Lower leg skin (tissue), 3 donors: ENCODE results near the gene PCSK6.

ENCODE experiments used
- POLR2A ChIP-seq, 2 donors: fragments of 450-650 bp; IDR thresholded peaks; one replicate each; pipeline ENCODE4 v1.6.1; 2016 to 2017; ENCODE audit warnings: antibody characterized with exemption in 2 of 2, mild to moderate bottlenecking in 1 of 2, moderate library complexity in 1 of 2
- TF ChIP-seq, protein P1 (sequence below), 3 donors: fragments of 450-650 bp; IDR thresholded peaks; one replicate each; pipeline ENCODE4 v1.5.1; 2016; ENCODE audit warnings: antibody characterized with exemption in 3 of 3, mild to moderate bottlenecking in 3 of 3, moderate library complexity in 2 of 3

GRCh38 chr15:101256757-101257156 is 232.8 kb downstream of the PCSK6 start:
- TF ChIP-seq, protein P1, sequence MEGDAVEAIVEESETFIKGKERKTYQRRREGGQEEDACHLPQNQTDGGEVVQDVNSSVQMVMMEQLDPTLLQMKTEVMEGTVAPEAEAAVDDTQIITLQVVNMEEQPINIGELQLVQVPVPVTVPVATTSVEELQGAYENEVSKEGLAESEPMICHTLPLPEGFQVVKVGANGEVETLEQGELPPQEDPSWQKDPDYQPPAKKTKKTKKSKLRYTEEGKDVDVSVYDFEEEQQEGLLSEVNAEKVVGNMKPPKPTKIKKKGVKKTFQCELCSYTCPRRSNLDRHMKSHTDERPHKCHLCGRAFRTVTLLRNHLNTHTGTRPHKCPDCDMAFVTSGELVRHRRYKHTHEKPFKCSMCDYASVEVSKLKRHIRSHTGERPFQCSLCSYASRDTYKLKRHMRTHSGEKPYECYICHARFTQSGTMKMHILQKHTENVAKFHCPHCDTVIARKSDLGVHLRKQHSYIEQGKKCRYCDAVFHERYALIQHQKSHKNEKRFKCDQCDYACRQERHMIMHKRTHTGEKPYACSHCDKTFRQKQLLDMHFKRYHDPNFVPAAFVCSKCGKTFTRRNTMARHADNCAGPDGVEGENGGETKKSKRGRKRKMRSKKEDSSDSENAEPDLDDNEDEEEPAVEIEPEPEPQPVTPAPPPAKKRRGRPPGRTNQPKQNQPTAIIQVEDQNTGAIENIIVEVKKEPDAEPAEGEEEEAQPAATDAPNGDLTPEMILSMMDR (IDR thresholded peaks at IDR 0.05), result no peak
- no peak for TF ChIP-seq POLR2A (IDR thresholded peaks at IDR 0.05)
